IMR-90 (cell line): ENCODE measurements around the gene RXFP3. TPM values are rescaled to one million over a fixed set of nuclear protein-coding genes. Genes with fewer than 3 reads are reported as not detected.
A peak's percentile ranks its signal among the peaks of the same experiment; 100 is the strongest.

Source experiments
- ATAC-seq: fragments of 200-7000 bp; cut with Tn5 transposase; 2 replicates; pipeline ENCODE4 v1.9.1; 2020; ENCODE audit warnings: low read depth, mild to moderate bottlenecking, moderate library complexity
- BruUV-seq: library from RNA; stranded (reverse); fragments of 400-500 nt; replicated peaks from 2 replicates; lab custom pipeline; 2021; lab: Mats Ljungman, UMichigan
- CTCF ChIA-PET: fragments of 300-600 bp; formaldehyde crosslinking; extraction: SDS; loops from one replicate; lab custom pipeline; 2021; ENCODE audit warnings: antibody characterized with exemption; lab: Yijun Ruan, JAX
- POLR2A ChIA-PET: fragments of 300-600 bp; sonication (Branson Sonifier 250); formaldehyde crosslinking; loops from one replicate; lab custom pipeline; 2022; ENCODE audit warnings: antibody characterized with exemption; ENCODE audit not compliant: unreplicated experiment; lab: Charles Lee
- DNase-seq: peaks from one replicate; pipeline ENCODE4 v3.0.0; 2013
- H2AFZ ChIP-seq: replicated peaks from 2 replicates; pipeline ENCODE3; 2013; ENCODE audit warnings: low read length, mild to moderate bottlenecking; ENCODE audit not compliant: poor library complexity
- H2AK5ac ChIP-seq: 2 replicates; pipeline ENCODE4 v1.6.1; 2013; ENCODE audit warnings: low read depth, low read length, inconsistent platforms
- H2AK9ac ChIP-seq: replicated peaks from 2 replicates; pipeline ENCODE3; 2013; ENCODE audit warnings: mild to moderate bottlenecking, low read depth, low read length, moderate library complexity; ENCODE audit not compliant: poor library complexity
- H2BK120ac ChIP-seq: 2 replicates; pipeline ENCODE4 v1.6.1; 2013; ENCODE audit warnings: low read depth, low read length, inconsistent platforms
- H2BK15ac ChIP-seq: 3 replicates; pipeline ENCODE4 v1.6.1; 2013; ENCODE audit warnings: low read depth, low read length, inconsistent platforms
- H2BK20ac ChIP-seq: 2 replicates; pipeline ENCODE4 v1.6.1; 2013; ENCODE audit warnings: low read depth, mild to moderate bottlenecking, inconsistent platforms, low read length, moderate library complexity
- H2BK5ac ChIP-seq: 2 replicates; pipeline ENCODE4 v1.6.1; 2013; ENCODE audit warnings: mild to moderate bottlenecking, low read depth, low read length, inconsistent platforms; ENCODE audit not compliant: poor library complexity, severe bottlenecking
- H3K14ac ChIP-seq: replicated peaks from 2 replicates; pipeline ENCODE4 v1.6.1; 2013; ENCODE audit warnings: low read depth, low read length, inconsistent platforms
- H3K18ac ChIP-seq: 2 replicates; pipeline ENCODE4 v1.6.1; 2013; ENCODE audit warnings: low read depth, low read length, control low read depth
- H3K23ac ChIP-seq: 2 replicates; pipeline ENCODE4 v1.6.1; 2013; ENCODE audit warnings: low read depth, low read length, inconsistent platforms
- H3K27ac ChIP-seq: 2 replicates; pipeline ENCODE4 v1.5.1; 2013; ENCODE audit warnings: mild to moderate bottlenecking, control low read depth, low read length; ENCODE audit not compliant: insufficient read depth
- H3K27me3 ChIP-seq: 2 replicates; pipeline ENCODE4 v1.6.1; 2013; ENCODE audit warnings: low read length; ENCODE audit not compliant: control insufficient read depth, insufficient read depth
- H3K36me3 ChIP-seq: 2 replicates; pipeline ENCODE4 v1.6.1; 2013; ENCODE audit warnings: low read length, mixed read lengths; ENCODE audit not compliant: control insufficient read depth, insufficient read depth
- H3K4ac ChIP-seq: 2 replicates; pipeline ENCODE4 v1.6.1; 2013; ENCODE audit warnings: low read depth, low read length, inconsistent platforms
- H3K4me1 ChIP-seq: 2 replicates; pipeline ENCODE4 v1.6.1; 2013; ENCODE audit warnings: low read length, mixed read lengths; ENCODE audit not compliant: control insufficient read depth, insufficient read depth
- H3K4me2 ChIP-seq: 2 replicates; pipeline ENCODE4 v1.6.1; 2013; ENCODE audit warnings: low read depth, mild to moderate bottlenecking, control low read depth, low read length, moderate library complexity
- H3K4me3 ChIP-seq: 2 replicates; pipeline ENCODE4 v1.5.1; 2013; ENCODE audit warnings: low read depth, mild to moderate bottlenecking, control low read depth, low read length, moderate library complexity; ENCODE audit not compliant: insufficient read depth
- H3K56ac ChIP-seq: 2 replicates; pipeline ENCODE4 v1.6.1; 2013; ENCODE audit warnings: low read length, inconsistent platforms; ENCODE audit not compliant: insufficient read depth; ENCODE audit errors: extremely low read depth
- H3K79me1 ChIP-seq, 2 experiments: 2 replicates each; pipeline ENCODE4 v1.6.1; 2013; ENCODE audit warnings: low read length in 2 of 2, inconsistent platforms in 1 of 2, low read depth in 1 of 2
- H3K9ac ChIP-seq: 2 replicates; pipeline ENCODE4 v1.6.1; 2013; ENCODE audit warnings: low read depth, low read length, control low read depth
- H3K9me1 ChIP-seq: 2 replicates; pipeline ENCODE4 v1.6.1; 2013; ENCODE audit warnings: low read length, inconsistent platforms; ENCODE audit not compliant: insufficient read depth
- H3K9me3 ChIP-seq: 2 replicates; pipeline ENCODE4 v1.6.1; 2013; ENCODE audit warnings: low read length; ENCODE audit not compliant: control insufficient read depth, insufficient read depth
- H4K20me1 ChIP-seq: 2 replicates; pipeline ENCODE4 v1.6.1; 2013; ENCODE audit warnings: low read length, inconsistent platforms; ENCODE audit not compliant: insufficient read depth
- H4K5ac ChIP-seq: 2 replicates; pipeline ENCODE4 v1.6.1; 2013; ENCODE audit warnings: mild to moderate bottlenecking, low read depth, low read length, control low read depth
- H4K8ac ChIP-seq, 2 experiments: 2 replicates each; pipeline ENCODE4 v1.6.1; 2013; ENCODE audit warnings: low read depth in 2 of 2, low read length in 2 of 2, control low read depth in 1 of 2, inconsistent platforms in 1 of 2
- H4K91ac ChIP-seq: 2 replicates; pipeline ENCODE4 v1.6.1; 2013; ENCODE audit warnings: low read depth, low read length, inconsistent platforms; ENCODE audit not compliant: insufficient read depth
- BHLHE40 ChIP-seq: fragments of 150-350 bp; IDR thresholded peaks from 2 replicates; pipeline ENCODE4 v1.6.1; 2016; ENCODE audit warnings: mild to moderate bottlenecking, low read depth, low read length
- CEBPB ChIP-seq: IDR thresholded peaks from 2 replicates; pipeline ENCODE4 v1.6.1; 2012; ENCODE audit warnings: low read depth, low read length, improper control_type of control experiment
- CHD1 ChIP-seq: IDR thresholded peaks from 2 replicates; pipeline ENCODE4 v1.6.1; 2012; ENCODE audit warnings: low read depth, low read length, improper control_type of control experiment
- CTCF ChIP-seq: conservative IDR thresholded peaks from 2 replicates; pipeline ENCODE4 v1.5.1; 2012; ENCODE audit warnings: mild to moderate bottlenecking, low read depth, low read length, improper control_type of control experiment
- ELK1 ChIP-seq: fragments of 150-350 bp; IDR thresholded peaks from 2 replicates; pipeline ENCODE4 v1.6.1; 2016; ENCODE audit warnings: low read depth, mild to moderate bottlenecking, low read length, moderate library complexity, borderline replicate concordance
- MAZ ChIP-seq: IDR thresholded peaks from 2 replicates; pipeline ENCODE4 v1.6.1; 2012; ENCODE audit warnings: low read depth, mild to moderate bottlenecking, low read length, improper control_type of control experiment, moderate library complexity, borderline replicate concordance
- MXI1 ChIP-seq: IDR thresholded peaks from 2 replicates; pipeline ENCODE4 v1.6.1; 2012; ENCODE audit warnings: low read depth, mild to moderate bottlenecking, low read length, moderate library complexity, borderline replicate concordance
- NFE2L2 ChIP-seq: fragments of 150-350 bp; IDR thresholded peaks from 2 replicates; pipeline ENCODE4 v1.6.1; 2016; ENCODE audit warnings: low read depth, mild to moderate bottlenecking, low read length
- POLR2A ChIP-seq: IDR thresholded peaks from 2 replicates; pipeline ENCODE4 v1.6.1; 2012; ENCODE audit warnings: mild to moderate bottlenecking, low read depth, low read length
- RAD21 ChIP-seq: IDR thresholded peaks from 2 replicates; pipeline ENCODE4 v1.6.1; 2012; ENCODE audit warnings: low read length, improper control_type of control experiment
- RCOR1 ChIP-seq: IDR thresholded peaks from 2 replicates; pipeline ENCODE4 v1.6.1; 2012; ENCODE audit warnings: mild to moderate bottlenecking, low read length, improper control_type of control experiment; ENCODE audit not compliant: insufficient replicate concordance
- RFX5 ChIP-seq: IDR thresholded peaks from 2 replicates; pipeline ENCODE4 v1.8.0; 2012; ENCODE audit warnings: low read depth, mild to moderate bottlenecking, low read length, moderate library complexity
- SMC3 ChIP-seq: fragments of 150-350 bp; IDR thresholded peaks from 2 replicates; pipeline ENCODE4 v1.6.1; 2016; ENCODE audit warnings: low read depth, mild to moderate bottlenecking, antibody characterized with exemption, low read length, moderate library complexity
- USF2 ChIP-seq: fragments of 150-350 bp; IDR thresholded peaks from 2 replicates; pipeline ENCODE4 v1.6.1; 2017; ENCODE audit warnings: mild to moderate bottlenecking, antibody characterized with exemption, low read length, low read depth
- WGBS, 2 experiments: methylation state at CpG; one replicate each; pipeline versions ENCODE4 v1.1.5 to v1.1.7; 2013; ENCODE audit warnings: missing lambda C conversion rate in 2 of 2; ENCODE audit not compliant: insufficient read length in 1 of 2; ENCODE audit errors: extremely low coverage in 2 of 2; 5-methylcytosine and 5-hydroxymethylcytosine counted together
- dilution Hi-C: fragments of 300-500 bp; cut with HindIII; formaldehyde crosslinking; loops from one replicate; pipeline ENCODE4 v1.14.3; 2018; ENCODE audit warnings: low sequenced_read_pairs; ENCODE audit not compliant: unreplicated experiment
- in situ Hi-C: fragments of 300-500 bp; cut with MboI; formaldehyde crosslinking; loops from 3 replicates; pipeline ENCODE4 v1.14.3; 2019; ENCODE audit warnings: low sequenced_read_pairs, inconsistent platforms, mixed read lengths
- intact Hi-C: fragments of 100-400 bp; cut with micrococcal nuclease; formaldehyde crosslinking; loops from 2 replicates; pipeline ENCODE4 v1.10.0; 2022
- polyA plus RNA-seq, 3 experiments: library from polyadenylated mRNA; depleted of rRNA; stranded (reverse); fragments of >200 nt; gene quantifications; 2 replicates each; pipeline ENCODE4 v1.2.3, GENCODE V29; 2012; ENCODE audit warnings: low replicate concordance in 1 of 3
- total RNA-seq: library from RNA; depleted of rRNA; stranded (reverse); fragments of >200 nt; gene quantifications from 2 replicates; pipeline ENCODE4 v1.2.3, GENCODE V29; 2012

Gene RXFP3
- total and polyA plus RNA-seq, 2 of the 4 experiments (the other 2 are of a cell fraction): not detected

GRCh38 chr5:33975852-33976251 is 39.7 kb downstream of the RXFP3 start:
- TF ChIP-seq NFE2L2 (no peak), SMC3 (no peak), RCOR1 (no peak), CTCF (no peak), POLR2A (no peak), BHLHE40 (no peak), RFX5 (no peak), MXI1 (no peak), USF2 (no peak), ELK1 (no peak), MAZ (no peak), CEBPB (no peak), RAD21 (no peak), CHD1 (no peak)

More at GRCh38 chr5:33975852-33976251, 39.7 kb downstream of the RXFP3 start:
- intact Hi-C loops (no loop called here), in situ Hi-C loops (loop anchor here (25.0 kb wide), 1 partner anchor 911 kb away; no protein-coding TSS in a partner anchor), dilution Hi-C loops (no loop called here)
- Histone ChIP-seq H3K9ac (no peak overlapping the region), H3K4ac (no peak overlapping the region), H4K8ac (no peak overlapping the region), H3K4me2 (no peak overlapping the region), H4K5ac (no peak overlapping the region), H2BK5ac (no peak overlapping the region), H3K27me3 (peaks cover 14% of the 10 kb centered on the region), H2AK9ac (no peak overlapping the region), H2AFZ (no peak overlapping the region), H3K23ac (no peak overlapping the region), H3K4me3 (no peak overlapping the region), H3K4me1 (peaks cover 3% of the 10 kb centered on the region; the same call in 1 of the 2 replicates), H2AK5ac (no peak overlapping the region), H3K56ac (no peak overlapping the region), H3K36me3 (no peaks in the 10 kb centered on the region), H2BK15ac (no peak overlapping the region), H4K91ac (no peak overlapping the region), H3K9me3 (no peaks in the 10 kb centered on the region), H3K9me1 (no peaks in the 10 kb centered on the region), H2BK20ac (no peak overlapping the region), H3K79me1 (no peaks in the 10 kb centered on the region), H4K20me1 (no peaks in the 10 kb centered on the region), H3K18ac (no peak overlapping the region), H3K27ac (no peak overlapping the region), H2BK120ac (no peak overlapping the region), H3K14ac (no peak overlapping the region)
- ChIA-PET POLR2A (interaction anchor here (0.6 kb wide), 1 partner anchor 30 kb away, joined by 3 read pairs; no protein-coding TSS in a partner anchor), CTCF (interaction anchor here (0.6 kb wide), 1 partner anchor 8 kb away, joined by 3 read pairs; no protein-coding TSS in a partner anchor)
- no TSS peak for BruUV-seq
- no CpG with 5 or more reads among the region's 5 CpGs for WGBS, 2 experiments
- DNase-seq (peak; percentile 35), ATAC-seq (peak; percentile 44)
